Measurements from ENCODE around the gene ELAVL3.
A peak's percentile ranks its signal among the peaks of the same experiment; 100 is the strongest.

GRCh38 chr19:11496391-11497163, 15.7 kb upstream of the ELAVL3 start:
- TF ChIP-seq CTCF (IDR thresholded peaks at IDR 0.05) (peak; percentile 86), ZFX (IDR thresholded peaks at IDR 0.05; ENCODE audit: borderline replicate concordance) (no peak)
